GM19240 (cell line): ENCODE measurements around the gene HOXA13.

ENCODE experiments used
- DNase-seq: peaks from one replicate; pipeline ENCODE4 v3.0.0; 2011; ENCODE audit warnings: low spot score; ENCODE audit not compliant: insufficient read length

The HOXA13 gene

GRCh38 chr7:27148031-27148755, 51.7 kb downstream of the HOXA13 start:
- DNase-seq: no peak

GRCh38 chr7:27147199-27148030, 52.5 kb downstream of the HOXA13 start, which contains the start of gene HOXA6:
TSS of gene HOXA6 (minus strand) at chr7:27147774. CDS start at chr7:27147749, 25 bp downstream.
- DNase-seq: no peak

- no peak for DNase-seq
Measured at GRCh38 chr7:27146491-27147198, 53.2 kb downstream of the HOXA13 start.

DNA sequence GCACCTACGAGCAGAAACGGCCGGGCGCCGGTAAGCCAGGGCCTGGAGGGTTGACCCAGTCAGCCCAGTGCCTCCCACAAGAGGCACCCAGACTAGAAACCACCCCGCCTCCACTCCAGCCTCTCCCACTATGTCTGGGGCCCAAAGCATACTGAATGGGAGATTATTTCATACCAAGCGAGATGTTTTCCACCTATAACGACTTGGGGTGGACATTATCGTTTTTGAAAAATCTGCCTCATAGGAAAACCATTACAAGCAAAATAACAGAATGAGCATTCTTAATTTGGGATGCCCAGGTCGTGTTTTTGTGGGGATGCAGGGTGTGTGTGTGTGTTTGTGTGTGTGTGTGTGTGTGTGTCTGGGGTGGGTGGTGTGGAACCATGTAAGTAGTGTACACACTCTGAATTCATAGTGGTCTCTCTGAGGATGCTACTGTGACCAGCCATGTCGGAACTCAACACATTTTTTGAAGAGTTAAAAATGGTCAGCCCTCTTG, 53.9 kb downstream of the HOXA13 start:
- no peak for DNase-seq

DNA sequence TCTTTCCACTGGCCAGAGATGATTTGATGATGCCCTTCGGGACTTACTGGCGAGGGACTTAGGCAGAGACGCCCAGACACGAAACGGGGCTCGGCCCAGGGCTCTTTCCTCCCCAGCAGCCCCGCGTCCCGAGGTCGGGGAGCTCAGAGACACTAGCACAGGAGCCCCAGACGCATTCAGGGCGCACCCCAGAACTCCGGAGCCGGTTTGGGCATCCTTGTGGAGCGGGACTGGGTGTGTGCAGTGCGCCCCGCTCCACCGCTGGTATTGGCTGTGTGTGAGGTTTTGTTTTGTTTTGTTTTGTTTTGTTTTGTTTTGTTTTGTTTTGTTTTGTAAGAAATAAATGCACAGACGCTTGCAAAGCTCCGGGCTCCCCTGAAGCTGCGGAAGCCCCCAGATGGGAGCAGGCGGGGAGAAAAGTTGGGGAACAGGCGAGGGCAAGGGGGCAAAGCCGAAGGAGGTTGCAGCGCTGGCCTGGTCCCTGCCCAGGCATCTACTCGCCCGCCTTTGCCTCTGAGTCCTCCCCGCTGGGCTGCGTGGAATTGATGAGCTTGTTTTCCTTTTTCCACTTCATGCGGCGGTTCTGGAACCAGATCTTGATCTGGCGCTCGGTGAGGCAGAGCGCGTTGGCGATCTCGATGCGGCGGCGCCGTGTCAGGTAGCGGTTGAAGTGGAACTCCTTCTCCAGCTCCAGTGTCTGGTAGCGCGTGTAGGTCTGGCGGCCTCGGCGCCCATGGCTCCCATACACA, 54.6 kb downstream of the HOXA13 start:
- no peak for DNase-seq

GRCh38 chr7:27144781-27145164, 55.1 kb downstream of the HOXA13 start:
- DNase-seq: no peak
